ENCODE results near the gene MAP3K21. TPM values are rescaled to one million over a fixed set of nuclear protein-coding genes. Genes with fewer than 3 reads are reported as not detected.

The MAP3K21 gene
- polyA plus RNA-seq, 1 experiment: 0.42 TPM

GRCh38 chr1:233336554-233337456 is 9.3 kb downstream of the MAP3K21 start:
- H3K4me3 ChIP-seq (ENCODE audit: low read depth, low read length): no peak overlapping the region
- TF ChIP-seq, protein P1, sequence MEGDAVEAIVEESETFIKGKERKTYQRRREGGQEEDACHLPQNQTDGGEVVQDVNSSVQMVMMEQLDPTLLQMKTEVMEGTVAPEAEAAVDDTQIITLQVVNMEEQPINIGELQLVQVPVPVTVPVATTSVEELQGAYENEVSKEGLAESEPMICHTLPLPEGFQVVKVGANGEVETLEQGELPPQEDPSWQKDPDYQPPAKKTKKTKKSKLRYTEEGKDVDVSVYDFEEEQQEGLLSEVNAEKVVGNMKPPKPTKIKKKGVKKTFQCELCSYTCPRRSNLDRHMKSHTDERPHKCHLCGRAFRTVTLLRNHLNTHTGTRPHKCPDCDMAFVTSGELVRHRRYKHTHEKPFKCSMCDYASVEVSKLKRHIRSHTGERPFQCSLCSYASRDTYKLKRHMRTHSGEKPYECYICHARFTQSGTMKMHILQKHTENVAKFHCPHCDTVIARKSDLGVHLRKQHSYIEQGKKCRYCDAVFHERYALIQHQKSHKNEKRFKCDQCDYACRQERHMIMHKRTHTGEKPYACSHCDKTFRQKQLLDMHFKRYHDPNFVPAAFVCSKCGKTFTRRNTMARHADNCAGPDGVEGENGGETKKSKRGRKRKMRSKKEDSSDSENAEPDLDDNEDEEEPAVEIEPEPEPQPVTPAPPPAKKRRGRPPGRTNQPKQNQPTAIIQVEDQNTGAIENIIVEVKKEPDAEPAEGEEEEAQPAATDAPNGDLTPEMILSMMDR (IDR thresholded peaks at IDR 0.05; ENCODE audit: low read depth, low read length): no peak
- ChIA-PET POLR2A (no interaction called here), CTCF (interaction anchor here (0.9 to 1.0 kb wide), 2 partner anchors 27 to 32 kb away, joined by 3 to 4 read pairs; no protein-coding TSS in a partner anchor)
- H3K9me3 ChIP-seq (ENCODE audit: control insufficient read depth, insufficient read depth, low read length): no peaks in the 10 kb centered on the region
- no peak for DNase-seq (ENCODE audit: low read depth, low spot score)
- H3K27me3 ChIP-seq (ENCODE audit: control insufficient read depth, insufficient read depth, low read length): no peaks in the 10 kb centered on the region
- no peak overlapping the region for H3K27ac ChIP-seq (ENCODE audit: low read depth, low read length)

- ChIA-PET CTCF (interaction anchor here (1.0 kb wide), 1 partner anchor 32 kb away, joined by 4 read pairs; no protein-coding TSS in a partner anchor), POLR2A (no interaction called here)
- DNase-seq (ENCODE audit: low read depth, low spot score): no peak
- H3K9me3 ChIP-seq (ENCODE audit: control insufficient read depth, insufficient read depth, low read length): no peaks in the 10 kb centered on the region
- no peaks in the 10 kb centered on the region for H3K27me3 ChIP-seq (ENCODE audit: control insufficient read depth, insufficient read depth, low read length)
- no peak overlapping the region for H3K4me3 ChIP-seq (ENCODE audit: low read depth, low read length)
- TF ChIP-seq, protein P1 (IDR thresholded peaks at IDR 0.05; ENCODE audit: low read depth, low read length): no peak
- no peak overlapping the region for H3K27ac ChIP-seq (ENCODE audit: low read depth, low read length)
Measured at GRCh38 chr1:233337505-233337904, 10.0 kb downstream of the MAP3K21 start.

- H3K9me3 ChIP-seq (ENCODE audit: control insufficient read depth, insufficient read depth, low read length): no peaks in the 10 kb centered on the region
- CTCF ChIA-PET: interaction anchor here (1.0 kb wide), 1 partner anchor 33 kb away, joined by 4 read pairs; no protein-coding TSS in a partner anchor
- TF ChIP-seq, protein P1 (IDR thresholded peaks at IDR 0.05; ENCODE audit: low read depth, low read length): no peak
- no peak overlapping the region for H3K27ac ChIP-seq (ENCODE audit: low read depth, low read length)
- DNase-seq (ENCODE audit: low read depth, low spot score): no peak
- H3K27me3 ChIP-seq (ENCODE audit: control insufficient read depth, insufficient read depth, low read length): no peaks in the 10 kb centered on the region
- no peak overlapping the region for H3K4me3 ChIP-seq (ENCODE audit: low read depth, low read length)
- POLR2A ChIA-PET: no interaction called here
Measured at GRCh38 chr1:233338102-233338501, 10.6 kb downstream of the MAP3K21 start.

DNA sequence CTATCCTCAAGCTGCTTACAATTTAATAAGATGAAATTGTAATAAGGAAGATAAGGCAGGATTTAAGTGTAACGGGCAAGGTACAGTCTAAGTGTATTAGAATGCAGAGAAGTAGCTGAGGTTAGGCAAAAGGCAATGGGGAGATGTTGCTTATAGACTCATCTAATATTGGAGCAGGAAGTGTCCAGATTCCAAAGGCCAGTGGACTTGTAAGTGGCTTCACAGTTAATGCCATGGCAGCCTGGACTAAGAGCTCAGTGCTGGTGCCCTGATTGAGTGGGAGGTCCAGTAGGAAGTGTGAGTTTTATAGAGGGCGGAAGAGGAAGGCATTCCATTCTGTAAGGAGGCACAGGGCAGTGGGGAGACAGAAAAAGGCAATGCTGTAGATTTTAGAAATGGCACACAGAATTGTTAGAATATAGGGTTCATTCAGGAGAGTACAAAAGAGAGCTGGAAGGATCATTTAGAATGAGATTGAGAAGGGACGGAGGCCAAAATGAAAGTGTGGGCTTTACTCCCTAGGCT is 12.6 kb downstream of the MAP3K21 start:
- no peak for DNase-seq (ENCODE audit: low read depth, low spot score)
- ChIA-PET POLR2A (no interaction called here), CTCF (interaction anchor here (0.6 to 1.2 kb wide), 2 partner anchors 24 to 968 kb away, joined by 3 read pairs; no protein-coding TSS in a partner anchor)
- no peaks in the 10 kb centered on the region for H3K27me3 ChIP-seq (ENCODE audit: control insufficient read depth, insufficient read depth, low read length)
- H3K4me3 ChIP-seq (ENCODE audit: low read depth, low read length): no peak overlapping the region
- no peak overlapping the region for H3K27ac ChIP-seq (ENCODE audit: low read depth, low read length)
- no peaks in the 10 kb centered on the region for H3K9me3 ChIP-seq (ENCODE audit: control insufficient read depth, insufficient read depth, low read length)
- TF ChIP-seq, protein P1 (IDR thresholded peaks at IDR 0.05; ENCODE audit: low read depth, low read length): no peak

All from AG04450 (cell line).